AG04449 (cell line): ENCODE data around the gene CYP17A1.
A peak's percentile ranks its signal among the peaks of the same experiment; 100 is the strongest.

ENCODE experiments used
- CTCF ChIA-PET: fragments of 350-600 bp; formaldehyde crosslinking; extraction: SDS; loops from one replicate; lab custom pipeline; 2021; ENCODE audit warnings: antibody characterized with exemption; lab: Yijun Ruan, JAX
- POLR2A ChIA-PET: fragments of 400-600, 350-600 bp; formaldehyde crosslinking; extraction: SDS; loops from one replicate; lab custom pipeline; 2020; ENCODE audit warnings: antibody characterized with exemption, inconsistent platforms; lab: Yijun Ruan, JAX
- DNase-seq: peaks from one replicate; pipeline ENCODE4 v3.0.0-alpha.2; 2010; ENCODE audit warnings: low read depth, low spot score
- H3K4me3 ChIP-seq: 2 replicates; pipeline ENCODE4 v1.5.1; 2011; ENCODE audit warnings: low read depth, mild to moderate bottlenecking, control low read depth, low read length
- TF ChIP-seq, protein P1 (sequence below): IDR thresholded peaks from one replicate; pipeline ENCODE4 v1.5.1; 2011; ENCODE audit warnings: mild to moderate bottlenecking, moderate library complexity, low read length, control low read depth, inconsistent platforms; ENCODE audit not compliant: insufficient read depth; ENCODE audit errors: missing control alignments

CYP17A1 gene

DNA sequence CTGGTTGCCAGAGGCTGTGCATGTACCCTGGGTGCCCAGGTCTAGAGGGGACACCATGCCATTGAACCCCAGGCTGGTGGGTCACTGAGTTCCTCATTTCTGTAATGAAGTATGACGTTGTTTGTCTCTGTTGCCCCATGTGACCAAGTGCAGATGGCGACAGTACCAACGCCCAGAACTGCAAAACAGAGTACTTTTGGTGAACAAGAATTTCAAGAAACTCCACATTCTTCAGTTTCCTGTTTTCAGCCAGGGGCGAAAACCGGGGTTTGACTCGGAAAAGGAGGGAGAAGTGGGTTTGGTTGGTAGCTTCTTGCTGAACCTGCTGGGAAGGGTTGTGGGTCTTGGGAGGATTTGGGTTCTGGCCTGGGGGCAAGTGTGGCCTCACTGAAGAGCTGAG is 18.2 kb downstream of the CYP17A1 start:
- POLR2A ChIA-PET = no interaction called here
- TF ChIP-seq, protein P1, sequence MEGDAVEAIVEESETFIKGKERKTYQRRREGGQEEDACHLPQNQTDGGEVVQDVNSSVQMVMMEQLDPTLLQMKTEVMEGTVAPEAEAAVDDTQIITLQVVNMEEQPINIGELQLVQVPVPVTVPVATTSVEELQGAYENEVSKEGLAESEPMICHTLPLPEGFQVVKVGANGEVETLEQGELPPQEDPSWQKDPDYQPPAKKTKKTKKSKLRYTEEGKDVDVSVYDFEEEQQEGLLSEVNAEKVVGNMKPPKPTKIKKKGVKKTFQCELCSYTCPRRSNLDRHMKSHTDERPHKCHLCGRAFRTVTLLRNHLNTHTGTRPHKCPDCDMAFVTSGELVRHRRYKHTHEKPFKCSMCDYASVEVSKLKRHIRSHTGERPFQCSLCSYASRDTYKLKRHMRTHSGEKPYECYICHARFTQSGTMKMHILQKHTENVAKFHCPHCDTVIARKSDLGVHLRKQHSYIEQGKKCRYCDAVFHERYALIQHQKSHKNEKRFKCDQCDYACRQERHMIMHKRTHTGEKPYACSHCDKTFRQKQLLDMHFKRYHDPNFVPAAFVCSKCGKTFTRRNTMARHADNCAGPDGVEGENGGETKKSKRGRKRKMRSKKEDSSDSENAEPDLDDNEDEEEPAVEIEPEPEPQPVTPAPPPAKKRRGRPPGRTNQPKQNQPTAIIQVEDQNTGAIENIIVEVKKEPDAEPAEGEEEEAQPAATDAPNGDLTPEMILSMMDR = no peak
- CTCF ChIA-PET = interaction anchor here (0.6 to 2.6 kb wide), 2 partner anchors 15 to 16 kb away, joined by 3 to 9 read pairs; no protein-coding TSS in a partner anchor

DNA sequence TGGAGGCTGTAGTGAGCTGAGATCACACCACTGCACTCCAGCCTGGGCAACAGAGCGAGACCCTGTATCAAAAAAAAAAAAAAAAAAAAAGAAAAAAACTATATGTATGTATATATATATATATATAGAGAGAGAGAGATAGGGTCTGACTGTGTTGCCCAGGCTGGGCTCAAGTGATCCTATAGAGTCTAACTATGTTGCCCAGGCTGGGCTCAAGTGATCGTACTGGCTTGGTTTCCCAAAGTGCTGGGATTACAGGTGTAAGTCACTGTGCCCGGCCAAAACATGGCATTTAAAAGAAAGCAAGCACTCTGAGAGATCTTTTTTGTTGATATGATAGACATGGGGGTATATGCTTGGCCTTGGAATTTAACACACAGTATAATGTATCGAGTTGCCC is 20.0 kb downstream of the CYP17A1 start:
- POLR2A ChIA-PET = no interaction called here

More for the DNA sequence above, 18.2 kb downstream of the CYP17A1 start:
- no peak for DNase-seq
- no peak overlapping the region for H3K4me3 ChIP-seq

DNA sequence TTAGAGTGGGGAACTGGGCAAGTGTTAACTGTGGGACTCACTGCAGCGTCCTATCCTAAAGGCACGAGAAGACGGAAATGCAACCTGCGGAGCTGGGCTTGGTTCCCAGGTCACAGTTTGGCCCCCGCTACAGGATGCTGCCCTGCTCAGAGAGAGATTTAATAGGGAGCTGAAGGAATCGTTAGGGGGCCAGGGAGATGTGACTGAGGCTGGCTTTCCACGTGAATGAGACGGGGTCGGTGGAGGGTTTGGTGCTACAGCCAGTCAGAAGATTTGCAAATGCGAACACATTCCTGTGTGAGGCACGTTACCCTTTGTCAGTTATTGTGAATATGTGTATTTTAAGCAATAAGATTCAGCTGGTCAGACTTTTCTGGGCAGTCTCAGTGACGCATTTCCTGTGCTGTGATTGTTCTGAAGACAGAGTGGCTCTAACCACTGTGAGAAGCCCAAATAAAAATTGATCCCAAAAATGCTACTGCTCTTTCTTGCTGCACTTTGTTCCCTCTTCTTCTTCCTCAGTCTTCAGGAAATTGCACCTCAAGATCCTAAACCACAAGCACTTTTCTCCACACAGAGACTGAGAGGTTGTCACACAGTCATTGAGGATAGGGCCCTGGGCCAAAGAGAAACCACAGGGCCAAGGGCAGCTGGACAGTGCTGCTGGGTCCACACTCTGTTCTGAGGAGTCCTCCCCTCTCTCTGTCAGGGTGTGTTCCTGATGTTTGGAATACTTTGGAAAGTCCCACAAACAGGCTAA is 21.2 kb downstream of the CYP17A1 start:
- no peak overlapping the region for H3K4me3 ChIP-seq
- TF ChIP-seq, protein P1 = no peak
- CTCF ChIA-PET = interaction anchor here (1.6 to 3.3 kb wide), 2 partner anchors 13 to 19 kb away, joined by 4 to 18 read pairs; no protein-coding TSS in a partner anchor
- POLR2A ChIA-PET = no interaction called here
- peak; percentile 51 for DNase-seq

More for the DNA sequence above, 20.0 kb downstream of the CYP17A1 start:
- no peak for DNase-seq
- CTCF ChIA-PET = interaction anchor here (0.6 to 3.3 kb wide), 3 partner anchors 14 to 85 kb away, joined by 3 to 18 read pairs (median 4); no protein-coding TSS in a partner anchor
- TF ChIP-seq, protein P1 = no peak
- no peak overlapping the region for H3K4me3 ChIP-seq

DNA sequence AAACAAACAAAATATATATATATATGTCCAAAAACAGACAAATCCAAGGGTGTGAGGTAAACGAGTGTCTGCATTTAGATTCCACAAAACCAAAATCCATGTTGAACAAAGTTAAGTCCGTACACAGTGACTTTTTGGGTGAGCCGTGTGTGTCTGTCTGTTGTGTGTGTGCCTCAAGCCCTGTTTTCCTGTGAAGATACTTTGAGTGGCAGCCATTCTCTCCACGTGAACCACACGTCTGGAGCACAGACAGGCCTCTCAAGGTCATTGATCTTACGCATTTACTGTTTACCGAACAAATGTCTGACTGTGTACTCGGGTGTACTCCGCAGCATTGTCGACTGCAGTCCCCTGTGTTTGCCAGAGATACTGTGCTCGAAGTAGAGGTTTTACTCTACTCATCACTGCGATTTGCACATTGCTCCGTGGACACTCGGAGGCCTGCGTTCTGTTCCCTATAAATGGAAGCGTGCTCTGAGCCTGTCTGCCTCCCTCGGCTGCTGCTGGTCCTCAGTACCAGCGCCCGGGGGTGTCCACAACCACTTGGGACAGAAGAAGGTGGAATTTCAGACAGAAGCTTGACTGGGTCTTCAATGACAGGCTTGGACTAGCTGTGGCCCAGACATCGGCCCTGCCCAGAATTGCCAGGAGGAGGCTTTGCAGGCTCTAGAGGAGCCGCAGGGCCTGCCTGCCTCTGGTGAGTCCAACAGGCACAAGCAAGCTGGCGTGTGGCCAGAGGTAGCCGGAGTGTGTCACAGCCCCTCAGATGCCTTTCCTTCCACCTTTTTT is 22.1 kb downstream of the CYP17A1 start:
- CTCF ChIA-PET = interaction anchor here (3.3 kb wide), 1 partner anchor 20 kb away, joined by 18 read pairs; no protein-coding TSS in a partner anchor
- no peak overlapping the region for H3K4me3 ChIP-seq
- DNase-seq = no peak
- TF ChIP-seq, protein P1 = no peak
- POLR2A ChIA-PET = no interaction called here

DNA sequence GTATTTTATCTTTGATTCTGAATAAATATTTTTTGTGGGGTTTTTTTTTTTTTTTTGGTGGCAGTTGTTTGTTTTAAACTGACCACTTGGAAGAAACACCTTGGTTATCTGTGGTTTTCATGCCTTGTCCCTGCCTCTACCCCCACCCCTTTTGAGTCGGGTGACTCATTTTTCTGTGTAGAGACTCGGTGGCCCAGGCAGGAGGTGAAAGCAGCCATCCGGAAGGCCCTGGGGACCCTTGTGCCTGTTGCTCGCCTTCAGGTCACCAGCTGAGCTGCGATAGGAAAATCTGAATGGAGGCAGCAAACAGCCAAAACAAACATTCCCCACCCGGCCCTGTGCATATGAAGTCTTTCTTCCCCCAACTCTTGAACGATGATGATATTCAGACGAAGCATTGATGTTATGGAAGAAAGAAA is 22.8 kb downstream of the CYP17A1 start:
- no peak for DNase-seq
- CTCF ChIA-PET = no interaction called here
- TF ChIP-seq, protein P1 = no peak
- H3K4me3 ChIP-seq = no peak overlapping the region
- POLR2A ChIA-PET = no interaction called here
